Uterus (tissue), 4 donors: ENCODE results near the gene GCC2. TPM values are rescaled to one million over a fixed set of nuclear protein-coding genes. Genes with fewer than 3 reads are reported as not detected.

Source experiments
- DNase-seq, 2 donors: peaks; one replicate each; pipeline ENCODE4 v3.0.0-alpha.2; 2019 to 2020
- H3K27ac ChIP-seq, 2 donors: fragments of 200-600 bp; sonication (generic); 1 replicate in 1 of 2; 2 replicates in 1 of 2; pipeline ENCODE4 v1.5.1; 2016 to 2018
- H3K27me3 ChIP-seq, 2 donors: fragments of 200-600 bp; sonication (generic); one replicate each; pipeline ENCODE4 v1.5.1; 2018 to 2019; ENCODE audit warnings: control low read depth in 1 of 2
- H3K36me3 ChIP-seq, 2 donors: fragments of 200-600 bp; sonication (generic); one replicate each; pipeline ENCODE4 v1.5.1; 2019; ENCODE audit warnings: control low read depth in 1 of 2
- H3K4me1 ChIP-seq, 2 donors: fragments of 200-600 bp; sonication (generic); one replicate each; pipeline ENCODE4 v1.5.1; 2018 to 2019; ENCODE audit warnings: control low read depth in 1 of 2
- H3K4me3 ChIP-seq, 2 donors: fragments of 200-600 bp; sonication (generic); 1 replicate in 1 of 2; 2 replicates in 1 of 2; pipeline ENCODE4 v1.5.1; 2018 to 2019; ENCODE audit warnings: mild to moderate bottlenecking in 1 of 2
- H3K9me3 ChIP-seq, 2 donors: fragments of 200-600 bp; sonication (generic); one replicate each; pipeline ENCODE4 v1.5.1; 2019; ENCODE audit warnings: control low read depth in 1 of 2
- CTCF ChIP-seq, 4 experiments: fragments of 200-600 bp in 2 of 4; fragments of 450-650 bp in 2 of 4; sonication (generic) in 2 of 4; IDR thresholded peaks; one replicate each; pipeline ENCODE4 v1.5.1; 2016 to 2019; ENCODE audit warnings: antibody characterized with exemption in 4 of 4, mild to moderate bottlenecking in 2 of 4, moderate library complexity in 1 of 4
- POLR2A ChIP-seq, 2 donors: fragments of 450-650 bp; IDR thresholded peaks; one replicate each; pipeline ENCODE4 v1.6.1; 2016; ENCODE audit warnings: antibody characterized with exemption in 2 of 2, mild to moderate bottlenecking in 1 of 2, moderate library complexity in 1 of 2
- intact Hi-C: fragments of 100-400 bp; cut with DNase I; formaldehyde crosslinking; loops from one replicate; pipeline ENCODE4 v1.15.1; 2023; ENCODE audit warnings: low total_unique reads
- total RNA-seq, 4 donors: library from RNA; depleted of rRNA in 3 of 4; stranded (reverse); fragments of >200 nt in 3 of 4; gene quantifications; one replicate each; pipeline versions ENCODE4 v1.1.0 to v1.2.4, GENCODE V29; 2014 to 2023
- donor health status: DM: yes; HTN: yes; CAD: no.

Gene GCC2
- 10 to 100 TPM; 30.3 to 79.4 (median 57.7) TPM for total RNA-seq

GRCh38 chr2:108448678-108449409 is at the start of gene GCC2:
TSS of gene GCC2 (plus strand) at chr2:108449206. CDS start at chr2:108449275, 69 bp downstream.
- peak; percentile 93 to 94 for DNase-seq
- intact Hi-C loops = no loop called here
- TF ChIP-seq POLR2A (IDR thresholded peaks at IDR 0.05) (peak; percentile 86 to 90), CTCF (IDR thresholded peaks at IDR 0.05) (peak in 1 of 4 experiments; percentile 15)
- H3K36me3 ChIP-seq = no peaks in the 10 kb centered on the region
- H3K4me1 ChIP-seq = peaks cover 0 to 6% of the 10 kb centered on the region in 2 donors
- H3K27me3 ChIP-seq = no peaks in the 10 kb centered on the region
- peak within 1 kb of the TSS; percentile 72 to 84 for H3K4me3 ChIP-seq
- peak within 1 kb of the TSS; percentile 81 to 87 for H3K27ac ChIP-seq
- H3K9me3 ChIP-seq = no peaks in the 10 kb centered on the region

DNA sequence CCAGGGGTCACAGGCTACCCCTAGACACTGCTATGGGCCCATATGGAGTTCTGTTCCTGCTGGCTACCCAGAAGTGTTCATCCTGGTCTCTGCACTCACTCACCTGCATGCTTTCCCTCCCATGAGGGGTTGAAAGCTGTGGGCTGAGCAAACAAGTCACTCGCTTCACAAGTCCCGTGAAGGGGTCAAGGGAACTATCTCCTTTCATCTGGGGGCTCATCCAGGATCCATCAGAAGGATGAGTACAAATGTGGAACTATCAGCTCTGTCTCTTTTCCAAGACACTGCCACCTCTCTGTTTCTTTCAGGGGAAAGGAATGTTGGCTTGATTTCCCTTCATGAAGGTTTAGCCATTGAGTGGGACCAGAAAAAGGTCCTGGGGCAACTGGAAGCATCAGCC is 49.5 kb upstream of the GCC2 start:
- intact Hi-C loops = no loop called here
- no peak for DNase-seq
- no peaks in the 10 kb centered on the region for H3K36me3 ChIP-seq
- H3K4me1 ChIP-seq = no peaks in the 10 kb centered on the region
- H3K4me3 ChIP-seq = no peak overlapping the region
- TF ChIP-seq POLR2A (IDR thresholded peaks at IDR 0.05) = no peak
- H3K27me3 ChIP-seq = no peaks in the 10 kb centered on the region
- no peaks in the 10 kb centered on the region for H3K9me3 ChIP-seq
- H3K27ac ChIP-seq = no peak overlapping the region

DNA sequence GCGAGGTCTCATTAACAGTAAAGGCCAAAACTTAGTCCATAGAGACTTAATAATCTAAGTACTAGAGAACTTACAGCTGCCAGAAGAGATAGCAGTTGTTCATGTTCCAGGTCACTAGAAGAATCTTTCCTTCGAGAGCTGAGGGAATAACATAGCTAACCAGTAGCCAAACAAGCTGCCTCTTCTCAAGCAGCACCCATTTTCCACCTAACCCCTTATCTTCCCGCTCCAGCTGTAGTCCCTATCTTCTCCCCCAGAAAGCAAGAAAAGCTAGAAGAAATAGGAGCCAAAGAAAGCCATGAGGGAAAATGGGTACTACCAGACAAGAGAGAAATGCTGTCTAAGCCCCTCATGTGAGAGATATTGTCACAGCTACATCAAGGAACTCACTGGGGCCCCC is 47.2 kb upstream of the GCC2 start:
- Histone ChIP-seq H3K9me3 (no peaks in the 10 kb centered on the region), H3K4me3 (no peak overlapping the region), H3K36me3 (no peaks in the 10 kb centered on the region), H3K27me3 (no peaks in the 10 kb centered on the region), H3K4me1 (no peaks in the 10 kb centered on the region), H3K27ac (no peak overlapping the region)
- intact Hi-C loops = no loop called here
- TF ChIP-seq POLR2A (IDR thresholded peaks at IDR 0.05) = no peak
- no peak for TF ChIP-seq CTCF (IDR thresholded peaks at IDR 0.05)
- no peak for DNase-seq

- H3K27me3 ChIP-seq = no peaks in the 10 kb centered on the region
These were observed 45.5 kb upstream of the GCC2 start for GRCh38 chr2:108403494-108403893.

DNA sequence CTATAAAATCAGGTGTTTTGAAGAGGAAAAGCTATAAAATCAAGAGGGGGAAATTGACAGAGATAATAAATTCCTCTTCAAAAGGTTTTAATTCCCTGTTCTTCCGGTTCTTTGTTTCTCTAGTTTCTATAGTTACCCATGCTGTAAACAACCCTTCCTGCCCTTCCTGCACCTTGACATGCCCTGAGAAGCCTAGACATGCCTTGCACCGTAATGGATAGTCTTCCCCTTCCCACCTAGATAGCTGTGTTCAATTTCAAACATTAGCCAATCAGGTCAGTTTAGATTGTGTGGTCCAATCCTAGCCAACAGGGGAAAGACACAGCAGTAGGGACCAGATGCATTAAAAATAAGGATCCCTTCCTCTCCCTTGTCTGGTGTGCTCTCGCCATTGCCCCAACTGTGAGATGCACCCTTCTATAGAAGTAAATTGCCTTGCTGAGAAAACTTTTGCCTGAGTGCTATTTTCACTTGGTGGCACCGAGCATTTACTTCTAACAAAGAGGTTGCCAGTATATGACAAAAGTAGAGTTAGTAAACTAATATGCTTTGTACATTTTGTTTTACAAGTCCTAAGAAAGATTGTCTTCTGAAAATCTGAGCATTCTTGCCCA is 44.1 kb upstream of the GCC2 start:
- H3K36me3 ChIP-seq = no peaks in the 10 kb centered on the region
- no peak overlapping the region for H3K27ac ChIP-seq
- no peak overlapping the region for H3K4me3 ChIP-seq
- TF ChIP-seq POLR2A (IDR thresholded peaks at IDR 0.05) (no peak), CTCF (IDR thresholded peaks at IDR 0.05) (no peak)
- H3K27me3 ChIP-seq = no peaks in the 10 kb centered on the region
- intact Hi-C loops = no loop called here
- DNase-seq = no peak
- no peaks in the 10 kb centered on the region for H3K4me1 ChIP-seq
- no peaks in the 10 kb centered on the region for H3K9me3 ChIP-seq

More at GRCh38 chr2:108403494-108403893, 45.5 kb upstream of the GCC2 start:
- no peaks in the 10 kb centered on the region for H3K4me1 ChIP-seq
- H3K27ac ChIP-seq = no peak overlapping the region
- no peaks in the 10 kb centered on the region for H3K36me3 ChIP-seq
- H3K9me3 ChIP-seq = no peaks in the 10 kb centered on the region
- no peak overlapping the region for H3K4me3 ChIP-seq
- TF ChIP-seq POLR2A (IDR thresholded peaks at IDR 0.05) = no peak
- TF ChIP-seq CTCF (IDR thresholded peaks at IDR 0.05) = no peak
- intact Hi-C loops = no loop called here
- DNase-seq = no peak
